GM18909 (cell line): Measurements from ENCODE around the gene FNIP1.
"Not testable (repeated sequence)": the region's sequence is repeated elsewhere in the genome, so short reads cannot be mapped to it uniquely, and the experiment has no call there.

Experiments used
- ATAC-seq: cut with Tn5 transposase; IDR thresholded peaks from one replicate; pipeline ENCODE4 v1.9.1; 2021; ENCODE audit warnings: mild to moderate bottlenecking; ENCODE audit not compliant: unreplicated experiment, poor library complexity

FNIP1 gene

DNA sequence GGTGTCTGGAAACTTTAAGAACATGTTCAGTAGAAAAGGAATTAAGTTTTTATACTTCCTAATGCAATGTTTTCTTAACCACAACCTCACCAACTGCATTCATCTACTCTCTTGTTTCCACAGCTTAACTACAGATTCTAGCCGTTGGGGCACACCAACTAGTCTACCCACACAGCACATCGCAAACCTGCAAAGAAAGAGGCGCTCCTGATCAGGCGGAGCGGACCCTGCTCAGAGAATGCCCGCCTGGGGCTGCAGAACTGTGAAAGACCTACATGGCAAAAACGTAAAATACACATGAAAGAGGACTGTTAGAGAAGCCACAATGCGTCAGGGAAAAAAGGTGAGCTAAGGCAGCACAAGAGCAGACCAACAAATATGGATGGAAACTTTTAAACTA is 86.4 kb downstream of the FNIP1 start:
- no peak for ATAC-seq

DNA sequence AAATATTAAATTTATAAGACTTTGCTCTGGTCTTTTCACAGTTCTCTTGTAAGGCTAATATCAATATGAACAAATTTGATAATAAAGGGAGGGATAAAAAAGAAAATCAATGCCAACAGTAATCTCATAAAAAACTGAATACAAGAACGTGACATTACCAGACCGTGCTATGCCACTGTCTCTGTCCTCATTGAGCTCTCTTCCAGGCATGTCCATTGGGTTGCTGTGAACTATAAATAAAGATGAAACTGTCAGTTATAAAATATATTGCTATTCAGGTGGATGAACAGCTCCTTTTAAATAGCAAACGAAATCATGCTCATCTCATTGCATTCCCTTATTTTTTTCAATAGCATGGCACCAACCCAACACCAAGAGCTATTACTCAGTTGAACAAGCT is 87.8 kb downstream of the FNIP1 start:
- no peak for ATAC-seq

DNA sequence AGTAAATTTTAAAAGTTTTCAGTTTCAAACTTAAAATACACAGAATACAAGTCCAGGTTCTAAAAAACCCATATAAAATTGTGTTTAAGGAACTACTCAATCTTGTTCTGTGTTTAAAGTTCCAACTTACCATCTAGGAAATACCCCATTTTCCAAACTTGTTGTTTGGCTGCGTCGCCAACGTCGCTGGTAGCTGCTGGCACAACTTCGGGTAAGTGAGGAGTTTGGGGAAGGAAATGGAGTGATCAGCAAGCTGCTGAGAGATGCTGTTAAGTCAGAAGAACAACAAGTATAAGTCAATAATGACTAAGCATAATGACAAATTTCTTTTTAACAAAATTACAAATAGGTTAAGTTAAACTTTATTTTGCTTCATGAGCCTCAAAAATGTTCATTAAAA is 90.5 kb downstream of the FNIP1 start:
- ATAC-seq, result no peak

- ATAC-seq, result no peak
These were observed 101.9 kb downstream of the FNIP1 start for GRCh38 chr5:131694926-131695325.

DNA sequence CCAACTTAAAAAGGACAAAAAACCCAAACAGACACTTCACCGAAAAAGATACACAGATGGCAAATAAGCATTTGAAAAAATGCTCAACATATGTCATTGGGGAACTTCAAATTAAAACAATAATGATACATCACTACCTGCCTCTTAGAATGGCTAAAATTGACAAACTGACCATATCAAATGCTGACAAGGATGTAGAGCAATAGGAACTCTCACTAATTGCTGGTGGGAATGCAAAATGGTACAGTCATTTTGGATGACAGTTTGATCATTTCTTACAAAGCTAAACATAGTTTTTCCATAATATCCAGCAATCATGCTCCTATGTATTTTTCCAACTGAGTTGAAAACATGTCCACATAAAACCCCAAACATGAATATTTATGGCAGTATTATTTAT is 102.9 kb downstream of the FNIP1 start:
- ATAC-seq, result no peak

DNA sequence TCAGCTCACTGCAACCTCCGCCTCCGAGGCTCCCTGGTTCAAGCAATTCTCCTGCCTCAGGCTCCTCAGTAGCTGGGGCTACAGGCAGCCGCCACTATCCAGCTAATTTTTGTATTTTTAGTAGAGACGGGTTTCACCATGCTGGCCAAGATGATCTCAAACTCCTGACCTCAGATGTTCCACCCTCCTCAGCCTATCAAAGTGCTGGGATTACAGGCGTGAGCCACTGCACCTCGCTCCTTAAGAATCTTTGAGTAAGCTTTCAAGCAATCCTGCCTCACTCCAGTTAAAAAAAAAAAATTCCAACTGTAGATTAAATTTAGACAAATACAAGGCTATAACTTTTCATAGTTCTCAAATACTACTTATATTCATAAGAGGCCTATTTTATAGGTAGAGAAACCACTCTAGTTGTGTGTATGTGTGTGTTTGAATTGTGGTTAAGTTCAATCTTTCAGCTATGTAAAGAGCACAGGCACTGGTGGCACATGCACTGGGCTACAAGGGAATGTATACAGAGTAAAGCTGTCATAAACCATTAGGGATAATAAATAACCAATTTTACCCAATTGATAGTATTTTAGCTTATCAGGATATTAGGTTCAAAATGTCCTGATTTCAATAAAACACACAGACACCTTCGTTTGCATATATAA is 111.2 kb downstream of the FNIP1 start:
- no peak for ATAC-seq

DNA sequence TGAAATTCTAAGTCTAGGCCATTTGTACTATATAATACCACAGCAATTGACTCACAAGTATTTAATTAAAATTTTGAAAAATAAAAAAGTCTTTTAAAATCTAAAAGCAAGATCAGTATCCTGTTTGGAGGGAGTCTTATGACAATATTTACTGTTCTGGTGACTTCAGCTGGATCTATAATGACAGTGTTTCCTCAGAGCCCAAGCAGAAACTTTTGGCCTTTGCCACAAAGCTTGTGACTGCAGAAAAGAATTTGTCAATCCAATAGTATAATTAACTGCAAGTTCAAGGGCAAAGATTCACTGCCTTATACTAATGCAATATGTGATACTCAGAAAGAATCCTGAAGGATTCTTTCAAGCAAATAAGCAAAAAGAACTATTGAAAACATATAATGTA is 112.2 kb downstream of the FNIP1 start:
- no peak for ATAC-seq

DNA sequence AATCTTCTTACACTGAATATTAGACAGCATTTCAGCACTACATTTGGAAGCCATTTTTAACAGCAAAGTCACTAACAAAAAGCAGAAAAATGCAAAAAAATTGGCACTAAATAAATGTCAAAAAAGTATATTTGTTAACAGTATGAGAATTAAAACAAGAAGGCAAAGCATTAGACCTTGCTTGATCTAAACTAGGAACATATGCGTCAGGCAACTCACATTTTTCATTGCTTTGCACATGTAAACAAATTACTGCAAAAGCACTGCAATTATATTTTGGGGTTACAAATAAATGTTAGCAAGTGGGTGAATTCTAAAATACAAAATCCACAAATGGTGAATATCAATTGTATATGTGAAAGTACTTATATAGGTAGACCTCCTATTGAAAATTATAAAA is 112.8 kb downstream of the FNIP1 start:
- ATAC-seq, result no peak

- ATAC-seq, result no peak
These were observed 114.0 kb downstream of the FNIP1 start for GRCh38 chr5:131682826-131683225.

DNA sequence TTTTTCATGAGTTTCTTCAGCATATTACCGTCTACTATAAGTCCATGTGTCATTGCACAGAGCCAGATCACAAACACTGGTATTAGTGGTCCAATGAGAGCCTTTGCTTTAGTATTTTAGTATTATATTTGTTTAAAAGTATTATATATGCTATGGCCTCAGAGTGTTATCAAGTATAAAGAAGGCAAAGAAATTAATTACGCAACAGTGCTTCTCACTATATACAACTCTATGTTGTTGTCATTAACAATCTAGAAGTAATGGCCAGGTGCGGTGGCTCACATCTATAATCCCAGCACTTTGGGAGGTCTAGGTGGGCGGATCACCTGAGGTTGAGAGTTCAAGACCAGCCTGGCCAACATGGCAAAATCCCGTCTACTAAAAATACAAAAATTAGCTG is 114.6 kb downstream of the FNIP1 start:
- ATAC-seq, result no peak

GRCh38 chr5:131679911-131680310 is 116.9 kb downstream of the FNIP1 start:
- no peak for ATAC-seq

GRCh38 chr5:131678273-131678672 is 118.5 kb downstream of the FNIP1 start:
- not testable (repeated sequence) for ATAC-seq

DNA sequence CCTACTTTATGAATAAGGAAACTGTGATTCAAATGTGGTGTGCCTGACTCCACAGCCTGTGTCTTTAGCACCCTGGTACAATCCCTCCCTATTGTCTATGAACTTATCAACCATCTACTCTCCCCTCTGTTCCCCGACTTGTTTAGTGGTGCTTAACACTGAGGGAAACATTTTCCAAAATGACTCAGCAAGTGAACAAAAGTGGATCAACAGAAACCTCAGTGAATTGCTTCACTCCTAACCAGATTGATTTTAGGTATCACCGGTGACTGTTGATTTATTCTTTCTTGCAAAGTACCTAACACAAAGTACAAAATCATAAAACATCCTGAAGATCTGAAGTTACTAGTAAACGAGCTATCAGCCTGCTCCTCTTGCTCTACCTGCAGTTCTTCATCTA is 119.7 kb downstream of the FNIP1 start:
- ATAC-seq, result no peak

DNA sequence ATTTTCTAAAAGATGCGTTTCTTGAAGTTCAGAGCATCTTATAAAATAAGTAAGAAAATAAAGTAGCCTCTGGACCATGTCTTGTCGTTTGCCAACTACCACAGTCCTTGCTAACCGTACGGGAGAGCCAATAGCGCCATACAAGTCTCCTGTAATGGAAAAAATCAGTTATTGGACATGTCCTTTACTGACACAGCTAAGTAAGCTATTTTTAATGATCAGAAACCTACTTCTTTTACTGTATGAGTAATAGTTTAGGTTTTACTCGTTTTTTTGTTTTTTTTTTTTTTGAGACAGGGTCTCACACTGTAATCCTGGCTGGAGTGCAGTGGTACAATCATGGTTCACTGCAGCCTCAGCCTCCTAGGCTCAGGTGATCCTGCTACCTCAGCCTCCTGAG is 124.0 kb downstream of the FNIP1 start:
- ATAC-seq, result peak; percentile 7

DNA sequence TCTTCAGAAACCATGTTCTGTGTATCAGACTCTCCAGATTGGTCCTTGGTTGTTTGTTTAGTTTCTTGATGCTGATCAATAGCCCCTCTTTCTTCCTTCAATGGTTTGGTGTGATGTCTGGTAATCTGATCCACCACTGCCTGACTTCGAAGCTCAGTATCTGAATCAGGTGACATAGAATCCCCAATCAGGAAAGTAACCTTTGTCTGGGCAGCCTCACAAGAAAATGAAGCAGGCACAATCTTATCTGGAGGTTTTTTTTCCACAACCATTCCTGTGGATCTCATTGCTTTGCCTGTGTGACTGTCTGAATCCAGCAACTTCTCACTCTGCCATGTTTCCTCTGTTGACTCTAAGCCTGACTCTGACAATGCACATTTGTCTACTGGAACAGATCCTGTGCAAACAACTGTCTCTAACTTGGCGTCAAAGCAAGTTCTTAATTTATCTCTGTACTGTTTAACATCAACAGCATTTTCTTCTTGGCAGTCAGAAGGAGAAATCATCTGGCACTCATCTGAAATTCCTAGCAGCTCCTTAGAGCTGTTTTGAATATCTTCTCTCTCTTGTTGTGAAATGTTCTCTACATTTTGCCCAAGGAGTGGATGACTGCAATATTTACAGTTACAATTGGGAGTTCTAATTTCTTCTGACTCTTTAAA is 124.7 kb downstream of the FNIP1 start:
- no peak for ATAC-seq

- peak; percentile 63 for ATAC-seq
These were observed 125.4 kb downstream of the FNIP1 start for GRCh38 chr5:131671409-131671808.

DNA sequence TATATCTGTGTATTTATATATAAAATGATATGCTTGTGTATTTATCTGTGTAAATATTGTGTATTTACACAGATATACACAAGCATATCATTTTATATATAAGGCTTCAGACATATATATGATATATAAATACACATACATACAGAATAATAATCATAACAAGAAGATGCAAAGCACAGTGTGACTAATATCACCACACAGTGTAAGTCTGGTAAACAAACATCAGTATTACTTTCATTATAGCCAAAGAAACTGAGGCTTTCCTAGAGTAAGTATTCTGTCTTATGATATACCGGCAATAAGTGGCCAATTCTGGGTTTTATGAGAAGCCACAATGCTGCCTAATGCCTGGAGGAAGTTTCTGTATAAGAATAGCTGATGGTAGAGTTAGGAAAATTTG is 131.9 kb downstream of the FNIP1 start:
- ATAC-seq, result no peak

DNA sequence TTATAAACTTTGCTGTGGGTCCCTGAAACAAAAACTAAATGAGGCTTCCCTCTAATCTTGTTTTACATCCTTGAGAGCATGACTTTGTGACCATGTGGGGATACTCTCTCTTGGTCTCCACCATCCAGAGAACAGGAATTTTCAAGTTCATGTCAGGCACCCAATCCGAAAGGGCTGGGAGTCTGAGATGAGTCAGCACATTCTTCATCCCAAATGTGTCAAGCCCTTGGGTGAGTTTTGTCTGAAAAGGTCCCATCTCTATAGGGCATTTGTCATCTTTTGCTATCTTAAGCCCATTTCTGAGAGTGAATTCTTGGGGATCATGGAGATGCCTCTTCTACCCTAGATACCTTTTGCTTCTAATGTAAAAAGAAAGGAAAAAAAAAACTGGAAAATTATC is 134.9 kb downstream of the FNIP1 start:
- no peak for ATAC-seq

- no peak for ATAC-seq
These were observed 137.0 kb downstream of the FNIP1 start for GRCh38 chr5:131659841-131660240.

DNA sequence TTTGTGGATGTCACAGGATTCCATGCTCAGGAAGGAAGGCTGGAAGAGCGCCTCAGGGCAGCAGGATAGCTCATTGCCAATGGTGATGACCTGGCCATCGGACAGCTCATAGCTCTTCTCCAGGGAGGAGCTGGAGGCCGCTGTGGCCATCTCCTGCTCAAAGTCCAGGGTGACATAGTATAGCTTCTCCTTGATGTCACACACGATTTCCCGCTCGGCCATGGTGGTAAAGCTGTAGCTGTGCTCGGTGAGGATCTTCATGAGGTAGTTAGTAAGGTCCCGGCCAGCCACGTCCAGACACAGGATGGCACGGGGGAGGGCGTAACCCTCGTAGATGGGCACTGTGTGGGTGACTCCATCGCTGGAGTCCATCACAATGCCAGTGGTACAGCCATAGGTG is 137.5 kb downstream of the FNIP1 start:
- ATAC-seq, result no peak

DNA sequence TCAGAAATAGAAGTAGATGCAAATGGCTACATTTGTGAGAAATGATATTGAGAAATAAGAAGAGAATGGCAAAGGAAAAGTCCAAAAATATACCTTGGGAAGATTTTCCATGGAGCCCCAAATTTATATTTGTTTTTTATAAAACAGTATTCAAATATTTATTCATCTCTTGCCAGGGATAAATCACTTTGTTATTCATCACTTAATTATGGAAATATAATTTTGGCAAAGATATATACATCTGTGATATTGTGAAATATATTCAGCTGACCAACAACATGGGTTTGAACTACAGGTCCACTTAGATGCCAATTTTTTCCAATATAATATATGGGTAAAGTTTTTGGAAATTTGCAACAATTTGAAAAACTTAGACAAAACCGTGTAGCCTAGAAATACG is 142.0 kb downstream of the FNIP1 start:
- no peak for ATAC-seq

DNA sequence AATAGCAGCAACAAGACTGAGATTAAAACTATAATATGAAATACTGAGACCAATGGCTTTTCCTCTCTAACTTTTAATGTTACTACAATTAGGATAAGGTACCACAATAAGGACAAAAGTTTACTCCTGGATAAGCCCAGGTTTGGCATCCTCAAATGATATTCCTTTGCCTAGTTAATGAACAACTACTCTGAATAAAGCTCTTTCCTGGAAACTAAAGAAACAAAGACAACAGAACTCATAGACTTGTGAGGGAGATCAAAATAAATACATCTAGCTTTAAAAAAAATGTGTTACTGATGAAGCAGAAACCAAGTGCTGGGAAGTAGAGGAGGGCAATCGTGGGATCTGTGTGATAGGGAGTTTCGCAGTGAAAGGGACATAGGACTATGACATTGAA is 142.5 kb downstream of the FNIP1 start:
- no peak for ATAC-seq
